GM12878 (cell line): ENCODE data around the gene TRAF2.

ENCODE experiments used
- BHLHE40 ChIP-seq, 2 experiments: fragments of 450-650 bp in 1 of 2; IDR thresholded peaks; 2 replicates each; pipeline ENCODE4 v1.6.1; 2011 to 2017; ENCODE audit warnings: low read depth in 2 of 2, borderline replicate concordance in 1 of 2, improper control_type of control experiment in 1 of 2, low read length in 1 of 2, mild to moderate bottlenecking in 1 of 2
- CEBPB ChIP-seq, 2 experiments: fragments of 150-350 bp in 1 of 2; IDR thresholded peaks; 2 replicates each; pipeline ENCODE4 v1.6.1; 2012 to 2014; ENCODE audit warnings: low read depth in 2 of 2, low read length in 2 of 2, borderline replicate concordance in 1 of 2, inconsistent platforms in 1 of 2
- CTCF ChIP-seq, 3 experiments: IDR thresholded peaks in 2 of 3; conservative IDR thresholded peaks in 1 of 3; 2 replicates each; pipeline ENCODE4 v1.5.1; 2011; ENCODE audit warnings: low read depth in 3 of 3, low read length in 3 of 3, mild to moderate bottlenecking in 3 of 3, control low read depth in 2 of 3, moderate library complexity in 2 of 3, inconsistent platforms in 1 of 3, mixed read lengths in 1 of 3; ENCODE audit not compliant: control insufficient read depth in 2 of 3, insufficient read depth in 1 of 3; ENCODE audit errors: extremely low read depth in 1 of 3
- EZH2 ChIP-seq: IDR thresholded peaks from 2 replicates; pipeline ENCODE4 v1.6.1; 2012; ENCODE audit warnings: low read depth, mild to moderate bottlenecking, control low read depth, inconsistent platforms, low read length, borderline replicate concordance; ENCODE audit not compliant: control insufficient read depth
- HDAC2 ChIP-seq: fragments of 200-600 bp; sonication (generic); IDR thresholded peaks from 2 replicates; pipeline ENCODE4 v1.6.1; 2017
- MLLT1 ChIP-seq: fragments of 450-650 bp; IDR thresholded peaks from 2 replicates; pipeline ENCODE4 v1.6.1; 2016; ENCODE audit warnings: mild to moderate bottlenecking
- MYC ChIP-seq: IDR thresholded peaks from 2 replicates; pipeline ENCODE4 v1.6.1; 2011; ENCODE audit warnings: mild to moderate bottlenecking, low read length, moderate library complexity, inconsistent platforms; ENCODE audit not compliant: insufficient read depth, insufficient replicate concordance, insufficient read length, severe bottlenecking
- NFIC ChIP-seq: IDR thresholded peaks from 2 replicates; pipeline ENCODE4 v1.6.1; 2012; ENCODE audit warnings: low read depth, mild to moderate bottlenecking, inconsistent platforms, low read length, moderate library complexity
- POLR2A ChIP-seq: IDR thresholded peaks from 2 replicates; pipeline ENCODE4 v1.6.1; 2011; ENCODE audit warnings: low read depth, mild to moderate bottlenecking, low read length
- RFX5 ChIP-seq: IDR thresholded peaks from 2 replicates; pipeline ENCODE4 v1.6.1; 2011; ENCODE audit warnings: low read depth, low read length, improper control_type of control experiment
- SIN3A ChIP-seq: IDR thresholded peaks from 2 replicates; pipeline ENCODE4 v1.6.1; 2012; ENCODE audit warnings: low read depth, low read length, improper control_type of control experiment
- SREBF2 ChIP-seq: IDR thresholded peaks from 2 replicates; pipeline ENCODE4 v1.6.1; 2012; ENCODE audit warnings: mild to moderate bottlenecking, low read length
- ZBTB4 ChIP-seq: fragments of 450-650 bp; formaldehyde crosslinking; IDR thresholded peaks from 2 replicates; pipeline ENCODE4 v1.4.0; 2022; ENCODE audit warnings: mild to moderate bottlenecking, moderate library complexity

GRCh38 chr9:136964171-136964689 is 77.9 kb downstream of the TRAF2 start:
- no peak for TF ChIP-seq POLR2A
- TF ChIP-seq CTCF (IDR thresholded peaks at IDR 0.05 in 2 of 3, conservative IDR thresholded peaks at IDR 0.05 in 1 of 3; ENCODE audit: control insufficient read depth in 2 of 3, extremely low read depth in 1 of 3, insufficient read depth in 1 of 3, low read depth in 3 of 3, low read length in 3 of 3) = no peak
- TF ChIP-seq BHLHE40 (IDR thresholded peaks at IDR 0.05; ENCODE audit: borderline replicate concordance in 1 of 2, low read depth in 2 of 2, low read length in 1 of 2) = no peak
- no peak for TF ChIP-seq EZH2
- no peak for TF ChIP-seq ZBTB4
- TF ChIP-seq CEBPB (IDR thresholded peaks at IDR 0.05; ENCODE audit: borderline replicate concordance in 1 of 2, low read depth in 2 of 2, low read length in 2 of 2) = no peak
- TF ChIP-seq SREBF2 = no peak
- no peak for TF ChIP-seq SIN3A
- TF ChIP-seq NFIC = no peak
- TF ChIP-seq HDAC2 = no peak
- no peak for TF ChIP-seq MLLT1
- no peak for TF ChIP-seq RFX5
- no peak for TF ChIP-seq MYC
